Subcutaneous adipose tissue (tissue), 4 donors: ENCODE measurements around the gene RAVER2. TPM values are rescaled to one million over a fixed set of nuclear protein-coding genes. Genes with fewer than 3 reads are reported as not detected.

Experiments used
- CTCF ChIP-seq: fragments of 450-650 bp; IDR thresholded peaks from one replicate; pipeline ENCODE4 v1.5.1; 2016; ENCODE audit warnings: low read depth, mild to moderate bottlenecking, control low read depth, antibody characterized with exemption, moderate library complexity
- total RNA-seq, 4 donors: library from RNA; depleted of rRNA; stranded (reverse); fragments of >200 nt; gene quantifications; one replicate each; pipeline ENCODE4 v1.1.0, GENCODE V29; 2016

Gene RAVER2
- total RNA-seq, 4 donors from 2014 or later: 6.4 to 11.5 (median 8.6) TPM

DNA sequence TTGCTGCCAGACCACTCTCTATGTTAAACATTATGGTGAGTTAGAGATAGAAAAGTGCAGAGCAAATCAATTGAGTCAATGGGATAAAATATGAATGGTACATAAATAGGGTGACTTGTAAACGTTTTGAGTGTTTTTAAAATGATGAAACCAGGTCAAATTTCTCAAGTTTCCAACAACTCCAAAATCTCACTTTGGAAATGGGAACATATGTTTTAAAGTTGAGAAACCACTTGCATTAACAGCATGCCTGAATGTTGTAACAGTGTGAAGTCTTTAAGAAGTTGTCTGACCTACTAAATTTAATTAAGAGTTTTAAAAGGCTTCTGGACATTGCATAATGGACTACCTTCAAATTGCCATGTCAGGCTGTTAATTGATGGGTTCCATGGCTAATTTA is 33.6 kb upstream of the RAVER2 start:
- no peak for TF ChIP-seq CTCF

DNA sequence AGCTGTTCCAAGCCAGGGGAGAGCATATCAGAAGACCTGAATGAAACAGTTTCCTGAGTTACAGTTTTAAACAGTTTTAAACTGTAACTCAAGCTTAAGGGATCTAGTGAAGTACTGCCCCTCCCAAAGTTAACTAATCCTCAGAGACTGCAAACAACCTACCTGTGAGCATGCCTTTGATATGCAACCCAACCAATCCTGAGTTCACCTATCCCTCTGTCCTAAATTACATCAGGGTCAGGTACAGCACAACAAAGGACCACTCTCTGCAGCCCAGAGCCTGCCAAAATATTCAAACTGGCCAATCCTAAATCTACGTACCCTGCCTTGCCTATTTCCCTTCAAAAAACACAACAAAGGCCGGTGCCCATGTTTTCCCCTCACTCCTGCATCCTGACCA is 32.8 kb upstream of the RAVER2 start:
- TF ChIP-seq CTCF: no peak

DNA sequence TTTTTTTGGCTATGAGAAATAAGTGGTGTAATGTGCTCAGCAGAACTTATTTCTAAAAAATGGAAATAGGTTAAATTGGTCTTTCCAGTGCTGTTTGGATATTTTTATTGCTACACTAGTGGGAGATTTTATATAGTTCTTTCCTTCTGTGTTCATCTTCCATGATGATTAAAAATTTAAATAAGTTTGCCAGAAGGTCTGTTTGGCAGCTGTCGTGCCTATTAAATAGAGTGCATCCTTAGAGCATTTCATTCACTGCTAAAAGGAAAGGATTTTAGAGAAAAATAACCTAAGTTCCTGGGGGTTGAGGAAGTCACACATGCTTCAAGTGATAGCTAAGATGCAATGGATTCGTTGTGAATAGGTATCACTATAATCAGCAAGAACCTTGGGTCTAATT is 29.7 kb upstream of the RAVER2 start:
- no peak for TF ChIP-seq CTCF

GRCh38 chr1:64721135-64721534 is 23.7 kb upstream of the RAVER2 start:
- TF ChIP-seq CTCF: no peak

GRCh38 chr1:64721576-64722145 is 23.2 kb upstream of the RAVER2 start:
- TF ChIP-seq CTCF: no peak

- no peak for TF ChIP-seq CTCF
These were observed 17.0 kb upstream of the RAVER2 start for GRCh38 chr1:64727861-64728260.

DNA sequence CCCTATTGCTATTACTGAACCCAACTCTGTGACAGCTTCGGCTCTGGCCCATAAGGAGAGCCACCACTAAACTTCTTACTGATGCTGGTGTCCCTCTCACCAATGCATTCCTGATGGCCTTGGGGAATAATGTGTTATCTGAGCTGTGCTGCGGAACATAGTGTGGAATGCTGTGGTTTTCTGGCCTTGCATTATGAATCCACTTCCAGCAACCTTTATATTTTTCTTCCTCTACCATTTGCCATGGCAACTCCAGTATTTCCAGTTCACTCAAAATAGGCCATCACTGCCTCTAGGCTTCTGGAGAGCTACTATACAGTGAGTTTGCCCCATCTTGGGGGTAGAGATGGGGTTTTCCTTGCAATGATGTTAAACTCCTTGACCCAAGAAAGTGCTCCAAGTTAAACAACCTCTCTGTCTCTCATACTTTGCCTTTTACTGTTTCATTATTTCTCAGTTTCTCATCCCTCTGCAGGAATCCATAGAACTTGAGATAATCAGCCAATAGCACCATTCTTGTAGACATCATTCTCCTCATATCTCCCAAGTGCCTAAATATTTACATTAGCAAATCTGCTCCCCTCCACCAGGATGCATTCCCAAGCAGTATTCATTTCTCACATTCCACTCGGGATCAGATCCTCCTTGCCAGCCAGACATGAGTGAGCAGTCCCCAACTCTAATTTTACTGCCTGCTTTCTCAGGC is 11.1 kb upstream of the RAVER2 start:
- no peak for TF ChIP-seq CTCF
